ENCODE measurements around the gene GNG7. TPM values are rescaled to one million over a fixed set of nuclear protein-coding genes. Genes with fewer than 3 reads are reported as not detected.
A peak's percentile ranks its signal among the peaks of the same experiment; 100 is the strongest.

GNG7 gene
- polyA plus RNA-seq, 1 experiment, result 0.57 TPM

DNA sequence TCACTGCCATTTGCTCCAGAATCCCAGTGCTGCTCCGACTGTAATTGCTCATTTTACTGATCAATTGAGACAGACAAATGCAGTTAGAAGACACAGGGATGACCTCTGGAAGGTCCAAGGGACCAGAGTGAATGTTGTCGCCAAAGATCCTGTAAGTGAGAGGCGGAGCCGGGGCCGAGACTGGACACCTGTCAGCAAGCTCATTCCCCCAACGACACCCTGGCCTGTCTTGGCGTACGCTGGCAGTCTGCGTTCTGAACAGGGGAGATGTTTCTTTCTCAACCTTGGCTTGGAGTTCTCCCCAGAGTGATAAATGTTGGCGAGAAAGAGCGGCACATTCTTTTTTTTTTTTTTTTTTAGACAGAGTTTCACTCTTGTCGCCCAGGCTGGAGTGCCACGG, 202.3 kb downstream of the GNG7 start:
- CTCF ChIA-PET, result no interaction called here

DNA sequence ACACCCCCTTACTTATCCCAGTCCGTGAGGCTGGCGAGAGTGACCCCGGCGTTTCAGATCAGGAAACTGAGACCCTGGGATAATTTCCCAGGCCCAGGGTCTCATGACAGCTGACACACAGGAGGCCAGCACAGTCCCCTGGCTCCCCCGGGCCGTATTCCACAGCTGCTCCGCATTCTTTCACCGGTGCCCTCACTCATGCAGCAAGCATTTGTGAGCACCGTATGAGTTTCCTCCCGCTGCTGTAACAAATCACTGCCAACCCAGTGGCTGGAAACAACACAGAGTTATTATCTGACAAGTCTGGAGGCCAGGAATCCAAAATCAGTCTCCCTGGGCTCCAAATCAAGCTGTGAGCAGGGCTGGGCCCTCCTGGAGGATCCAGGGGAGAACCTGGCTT, 205.3 kb downstream of the GNG7 start:
- Histone ChIP-seq H3K9me3 (ENCODE audit: control insufficient read depth, insufficient read depth, low read length) (peaks cover 6% of the 10 kb centered on the region; the same call in 1 of the 2 replicates), H3K27me3 (ENCODE audit: control insufficient read depth, insufficient read depth, low read length) (no peaks in the 10 kb centered on the region), H3K4me3 (ENCODE audit: low read depth, low read length) (no peak overlapping the region), H3K27ac (ENCODE audit: low read depth, low read length) (no peak overlapping the region)
- TF ChIP-seq, protein P1, sequence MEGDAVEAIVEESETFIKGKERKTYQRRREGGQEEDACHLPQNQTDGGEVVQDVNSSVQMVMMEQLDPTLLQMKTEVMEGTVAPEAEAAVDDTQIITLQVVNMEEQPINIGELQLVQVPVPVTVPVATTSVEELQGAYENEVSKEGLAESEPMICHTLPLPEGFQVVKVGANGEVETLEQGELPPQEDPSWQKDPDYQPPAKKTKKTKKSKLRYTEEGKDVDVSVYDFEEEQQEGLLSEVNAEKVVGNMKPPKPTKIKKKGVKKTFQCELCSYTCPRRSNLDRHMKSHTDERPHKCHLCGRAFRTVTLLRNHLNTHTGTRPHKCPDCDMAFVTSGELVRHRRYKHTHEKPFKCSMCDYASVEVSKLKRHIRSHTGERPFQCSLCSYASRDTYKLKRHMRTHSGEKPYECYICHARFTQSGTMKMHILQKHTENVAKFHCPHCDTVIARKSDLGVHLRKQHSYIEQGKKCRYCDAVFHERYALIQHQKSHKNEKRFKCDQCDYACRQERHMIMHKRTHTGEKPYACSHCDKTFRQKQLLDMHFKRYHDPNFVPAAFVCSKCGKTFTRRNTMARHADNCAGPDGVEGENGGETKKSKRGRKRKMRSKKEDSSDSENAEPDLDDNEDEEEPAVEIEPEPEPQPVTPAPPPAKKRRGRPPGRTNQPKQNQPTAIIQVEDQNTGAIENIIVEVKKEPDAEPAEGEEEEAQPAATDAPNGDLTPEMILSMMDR (IDR thresholded peaks at IDR 0.05; ENCODE audit: low read depth, low read length), result no peak
- POLR2A ChIA-PET, result interaction anchor here (0.7 to 5.5 kb wide), 2 partner anchors 21 to 114 kb away, joined by 3 to 75 read pairs; partner anchors contain the start of gene GADD45B
- DNase-seq (ENCODE audit: low read depth, low spot score), result no peak
- CTCF ChIA-PET, result no interaction called here

More for the DNA sequence above, 202.3 kb downstream of the GNG7 start:
- H3K27ac ChIP-seq (ENCODE audit: low read depth, low read length), result no peak overlapping the region
- H3K27me3 ChIP-seq (ENCODE audit: control insufficient read depth, insufficient read depth, low read length), result no peaks in the 10 kb centered on the region
- POLR2A ChIA-PET, result no interaction called here
- H3K4me3 ChIP-seq (ENCODE audit: low read depth, low read length), result no peak overlapping the region
- no peak for DNase-seq (ENCODE audit: low read depth, low spot score)
- TF ChIP-seq, protein P1 (IDR thresholded peaks at IDR 0.05; ENCODE audit: low read depth, low read length), result no peak
- peaks cover 6% of the 10 kb centered on the region; the same call in 1 of the 2 replicates for H3K9me3 ChIP-seq (ENCODE audit: control insufficient read depth, insufficient read depth, low read length)

- H3K4me3 ChIP-seq (ENCODE audit: low read depth, low read length), result no peak overlapping the region
- POLR2A ChIA-PET, result interaction anchor here (0.7 to 5.5 kb wide), 4 partner anchors 18 to 47 kb away, joined by 3 to 75 read pairs (median 5); partner anchors contain the start of gene GADD45B
- TF ChIP-seq, protein P1 (IDR thresholded peaks at IDR 0.05; ENCODE audit: low read depth, low read length), result no peak
- CTCF ChIA-PET, result no interaction called here
- peak overlapping the region; percentile 31 for H3K27ac ChIP-seq (ENCODE audit: low read depth, low read length)
- no peaks in the 10 kb centered on the region for H3K27me3 ChIP-seq (ENCODE audit: control insufficient read depth, insufficient read depth, low read length)
- H3K9me3 ChIP-seq (ENCODE audit: control insufficient read depth, insufficient read depth, low read length), result peaks cover 8% of the 10 kb centered on the region; the same call in 1 of the 2 replicates
- no peak for DNase-seq (ENCODE audit: low read depth, low spot score)
Measured at GRCh38 chr19:2495651-2496316, 206.7 kb downstream of the GNG7 start.

- ChIA-PET POLR2A (interaction anchor here (0.9 to 5.5 kb wide), 4 partner anchors 19 to 48 kb away, joined by 3 to 75 read pairs (median 7); partner anchors contain the start of gene GADD45B), CTCF (interaction anchor here (0.7 kb wide), 1 partner anchor 83 kb away, joined by 4 read pairs; no protein-coding TSS in a partner anchor)
- peaks cover 8% of the 10 kb centered on the region; the same call in 1 of the 2 replicates for H3K9me3 ChIP-seq (ENCODE audit: control insufficient read depth, insufficient read depth, low read length)
- peak overlapping the region; percentile 72 for H3K4me3 ChIP-seq (ENCODE audit: low read depth, low read length)
- no peak for DNase-seq (ENCODE audit: low read depth, low spot score)
- H3K27me3 ChIP-seq (ENCODE audit: control insufficient read depth, insufficient read depth, low read length), result no peaks in the 10 kb centered on the region
- TF ChIP-seq, protein P1 (IDR thresholded peaks at IDR 0.05; ENCODE audit: low read depth, low read length), result no peak
- peak overlapping the region; percentile 81 for H3K27ac ChIP-seq (ENCODE audit: low read depth, low read length)
Measured at GRCh38 chr19:2495130-2495641, 207.3 kb downstream of the GNG7 start.
